PC-9 (cell line): ENCODE results near the gene NOC2L.

Experiments used
- CTCF ChIP-seq: fragments of 200-600 bp; sonication (generic); conservative IDR thresholded peaks from 2 replicates; pipeline ENCODE4 v1.6.1; 2017; ENCODE audit warnings: mixed run types, antibody characterized with exemption, mild to moderate bottlenecking, moderate library complexity
- EZH2 ChIP-seq: fragments of 200-600 bp; sonication (generic); IDR thresholded peaks from 2 replicates; pipeline ENCODE4 v1.8.0; 2017; ENCODE audit warnings: antibody characterized with exemption, low read depth

- no peak for TF ChIP-seq CTCF
- TF ChIP-seq EZH2: no peak
Observed at GRCh38 chr1:978069-978834, 19.2 kb upstream of the NOC2L start.
